ENCODE measurements around the gene TTC34. TPM values are rescaled to one million over a fixed set of nuclear protein-coding genes. Genes with fewer than 3 reads are reported as not detected.

TTC34 gene
- total and polyA plus RNA-seq, 2 of the 13 experiments (the other 11 are each of a cell fraction or from before 2014, with no cell fraction given): 0.07 to 0.11 TPM

DNA sequence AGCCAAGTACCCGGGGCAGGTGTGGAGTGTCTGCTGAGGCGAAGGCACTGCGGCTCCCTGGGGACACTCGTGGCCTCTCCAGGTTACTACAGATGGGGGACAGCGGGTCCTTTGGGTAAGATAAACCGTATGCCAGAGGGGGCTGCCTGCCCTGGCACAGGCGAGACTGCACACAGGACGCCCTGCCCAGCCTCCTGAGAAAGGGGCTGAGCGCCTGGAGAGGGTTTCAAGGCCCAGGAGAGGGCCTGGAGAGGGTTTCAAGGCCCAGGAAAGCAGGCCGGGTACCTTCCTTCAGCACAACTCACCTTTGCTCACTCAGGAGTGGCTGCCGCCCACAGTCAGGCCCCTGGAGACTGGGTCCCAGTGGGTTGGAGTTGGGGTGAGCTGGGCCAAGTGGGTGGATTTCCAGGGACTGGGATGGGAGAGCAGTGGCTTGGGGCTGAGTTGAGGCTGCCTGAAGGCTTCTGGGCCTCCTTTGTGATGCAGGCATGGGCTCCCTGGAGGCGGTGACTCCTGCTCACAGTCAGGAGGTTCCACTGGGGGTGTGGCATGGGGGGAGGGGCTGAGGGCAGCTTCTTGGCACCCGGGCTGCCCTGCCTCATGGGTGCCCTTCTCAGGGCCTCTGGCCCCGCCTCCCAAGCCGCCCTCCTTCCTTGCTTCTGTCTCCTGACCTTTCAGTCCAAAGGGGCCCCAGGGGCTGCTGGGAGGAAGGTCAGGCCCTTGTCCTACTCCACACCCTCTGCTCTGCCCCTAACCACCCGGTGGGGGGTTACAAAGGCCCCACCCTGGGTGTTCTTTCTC, 168.7 kb downstream of the TTC34 start, which contains the start of gene MMEL1:
TSS of gene MMEL1 (minus strand) at position 456 of the 801 bp plus-strand sequence. CDS start 3,532 bp downstream, outside the sequence.
- H3K9me3 ChIP-seq (ENCODE audit: low read length): peaks cover 7% of the 10 kb centered on the region; the same call in 1 of the 2 replicates
- FAIRE-seq: no peak
- ChIA-PET CTCF (ENCODE audit: low intra/inter-chr PET ratio, low total read pairs) (no interaction called here), POLR2A (interaction anchor here (1.1 to 2.0 kb wide), 2 partner anchors 47 to 77 kb away, joined by 4 to 11 read pairs; partner anchors contain the start of genes PRXL2B and TNFRSF14)
- WGBS (ENCODE audit: low lambda C conversion rate): 31% methylated on average over 11 of the region's 16 CpGs
- H3K9ac ChIP-seq (ENCODE audit: insufficient read depth, low read depth, low read length): no peak within 1 kb of the TSS
- no TSS peak for BruUV-seq (replicated peaks)
- H3K4me3 ChIP-seq (replicated peaks in 1 of 3; ENCODE audit: insufficient read depth in 1 of 3, low read depth in 2 of 3, low read length in 3 of 3): peak within 1 kb of the TSS in 1 of 3 experiments; percentile 42; a peak in 1 of 6 replicates
- H3K79me2 ChIP-seq (ENCODE audit: insufficient read depth, low read length): no peaks in the 10 kb centered on the region
- peaks cover 11 to 24% of the 10 kb centered on the region in 2 experiments; a peak in 4 of 5 replicates for H3K27me3 ChIP-seq (ENCODE audit: control insufficient read depth in 1 of 2, insufficient read depth in 2 of 2, low read length in 2 of 2)
- no peak within 1 kb of the TSS for H2AFZ ChIP-seq (ENCODE audit: low read length)
- no peaks in the 10 kb centered on the region for H3K36me3 ChIP-seq (replicated peaks in 1 of 2; ENCODE audit: control insufficient read depth in 1 of 2, insufficient read depth in 2 of 2, low read length in 2 of 2)
- intact Hi-C loops (cut with micrococcal nuclease; ENCODE audit: unreplicated experiment) (loop anchor here (5.0 to 10.0 kb wide), 2 partner anchors 48 to 75 kb away; partner anchors contain the start of genes PRXL2B and TNFRSF14), in situ Hi-C loops (cut with HindIII; ENCODE audit: extremely low pct_ligation_motif_present, low pct_unique_long_range_greater_than_20kb) (no loop called here)
- H4K20me1 ChIP-seq (ENCODE audit: insufficient read depth, low read length): 0 out of 2 replicates have a peak, but pooled peaks cover 2% of the 10 kb centered on the region
- H3K4me2 ChIP-seq (ENCODE audit: low read depth, low read length): peak within 1 kb of the TSS; percentile 66
- no peak within 1 kb of the TSS for H3K27ac ChIP-seq (ENCODE audit: extremely low read length, insufficient read depth, low read length)
- no peak for DNase-seq (ENCODE audit: low spot score)
- peaks cover 40% of the 10 kb centered on the region for H3K4me1 ChIP-seq (ENCODE audit: insufficient read depth, low read length)
- ATAC-seq: peak; percentile 21; the same call in 2 of the 3 replicates
- TF ChIP-seq ZNF850 (CRISPR knock-in tag; conservative IDR thresholded peaks at IDR 0.05) (no peak), THAP11 (CRISPR knock-in tag; IDR thresholded peaks at IDR 0.05) (0 out of 2 replicates have a peak, but pooled peaks have one; percentile 27), ZNF468 (CRISPR knock-in tag; IDR thresholded peaks at IDR 0.05) (no peak), NRL (CRISPR knock-in tag; IDR thresholded peaks at IDR 0.05; ENCODE audit: borderline replicate concordance) (no peak), DNMT1 (CRISPR knock-in tag; IDR thresholded peaks at IDR 0.05) (no peak), KLF16 (CRISPR knock-in tag; IDR thresholded peaks at IDR 0.05) (no peak), NR1H2 (CRISPR knock-in tag; IDR thresholded peaks at IDR 0.05; ENCODE audit: borderline replicate concordance, low read depth) (no peak), TCF7L2 (IDR thresholded peaks at IDR 0.05; ENCODE audit: low read depth, low read length) (no peak), ZNF136 (CRISPR knock-in tag; IDR thresholded peaks at IDR 0.05; ENCODE audit: low read depth) (no peak), ZNF143 (CRISPR knock-in tag; IDR thresholded peaks at IDR 0.05) (peak; percentile 73)
- TF ChIP-seq, protein P1, sequence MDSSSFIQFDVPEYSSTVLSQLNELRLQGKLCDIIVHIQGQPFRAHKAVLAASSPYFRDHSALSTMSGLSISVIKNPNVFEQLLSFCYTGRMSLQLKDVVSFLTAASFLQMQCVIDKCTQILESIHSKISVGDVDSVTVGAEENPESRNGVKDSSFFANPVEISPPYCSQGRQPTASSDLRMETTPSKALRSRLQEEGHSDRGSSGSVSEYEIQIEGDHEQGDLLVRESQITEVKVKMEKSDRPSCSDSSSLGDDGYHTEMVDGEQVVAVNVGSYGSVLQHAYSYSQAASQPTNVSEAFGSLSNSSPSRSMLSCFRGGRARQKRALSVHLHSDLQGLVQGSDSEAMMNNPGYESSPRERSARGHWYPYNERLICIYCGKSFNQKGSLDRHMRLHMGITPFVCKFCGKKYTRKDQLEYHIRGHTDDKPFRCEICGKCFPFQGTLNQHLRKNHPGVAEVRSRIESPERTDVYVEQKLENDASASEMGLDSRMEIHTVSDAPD (CRISPR knock-in tag; IDR thresholded peaks at IDR 0.05): no peak
- TF ChIP-seq, protein P2, sequence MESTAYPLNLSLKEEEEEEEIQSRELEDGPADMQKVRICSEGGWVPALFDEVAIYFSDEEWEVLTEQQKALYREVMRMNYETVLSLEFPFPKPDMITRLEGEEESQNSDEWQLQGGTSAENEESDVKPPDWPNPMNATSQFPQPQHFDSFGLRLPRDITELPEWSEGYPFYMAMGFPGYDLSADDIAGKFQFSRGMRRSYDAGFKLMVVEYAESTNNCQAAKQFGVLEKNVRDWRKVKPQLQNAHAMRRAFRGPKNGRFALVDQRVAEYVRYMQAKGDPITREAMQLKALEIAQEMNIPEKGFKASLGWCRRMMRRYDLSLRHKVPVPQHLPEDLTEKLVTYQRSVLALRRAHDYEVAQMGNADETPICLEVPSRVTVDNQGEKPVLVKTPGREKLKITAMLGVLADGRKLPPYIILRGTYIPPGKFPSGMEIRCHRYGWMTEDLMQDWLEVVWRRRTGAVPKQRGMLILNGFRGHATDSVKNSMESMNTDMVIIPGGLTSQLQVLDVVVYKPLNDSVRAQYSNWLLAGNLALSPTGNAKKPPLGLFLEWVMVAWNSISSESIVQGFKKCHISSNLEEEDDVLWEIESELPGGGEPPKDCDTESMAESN (CRISPR knock-in tag; conservative IDR thresholded peaks at IDR 0.05): no peak
- TF ChIP-seq, protein P3, sequence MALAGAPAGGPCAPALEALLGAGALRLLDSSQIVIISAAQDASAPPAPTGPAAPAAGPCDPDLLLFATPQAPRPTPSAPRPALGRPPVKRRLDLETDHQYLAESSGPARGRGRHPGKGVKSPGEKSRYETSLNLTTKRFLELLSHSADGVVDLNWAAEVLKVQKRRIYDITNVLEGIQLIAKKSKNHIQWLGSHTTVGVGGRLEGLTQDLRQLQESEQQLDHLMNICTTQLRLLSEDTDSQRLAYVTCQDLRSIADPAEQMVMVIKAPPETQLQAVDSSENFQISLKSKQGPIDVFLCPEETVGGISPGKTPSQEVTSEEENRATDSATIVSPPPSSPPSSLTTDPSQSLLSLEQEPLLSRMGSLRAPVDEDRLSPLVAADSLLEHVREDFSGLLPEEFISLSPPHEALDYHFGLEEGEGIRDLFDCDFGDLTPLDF (CRISPR knock-in tag; IDR thresholded peaks at IDR 0.05): no peak
- TF ChIP-seq, protein P4, sequence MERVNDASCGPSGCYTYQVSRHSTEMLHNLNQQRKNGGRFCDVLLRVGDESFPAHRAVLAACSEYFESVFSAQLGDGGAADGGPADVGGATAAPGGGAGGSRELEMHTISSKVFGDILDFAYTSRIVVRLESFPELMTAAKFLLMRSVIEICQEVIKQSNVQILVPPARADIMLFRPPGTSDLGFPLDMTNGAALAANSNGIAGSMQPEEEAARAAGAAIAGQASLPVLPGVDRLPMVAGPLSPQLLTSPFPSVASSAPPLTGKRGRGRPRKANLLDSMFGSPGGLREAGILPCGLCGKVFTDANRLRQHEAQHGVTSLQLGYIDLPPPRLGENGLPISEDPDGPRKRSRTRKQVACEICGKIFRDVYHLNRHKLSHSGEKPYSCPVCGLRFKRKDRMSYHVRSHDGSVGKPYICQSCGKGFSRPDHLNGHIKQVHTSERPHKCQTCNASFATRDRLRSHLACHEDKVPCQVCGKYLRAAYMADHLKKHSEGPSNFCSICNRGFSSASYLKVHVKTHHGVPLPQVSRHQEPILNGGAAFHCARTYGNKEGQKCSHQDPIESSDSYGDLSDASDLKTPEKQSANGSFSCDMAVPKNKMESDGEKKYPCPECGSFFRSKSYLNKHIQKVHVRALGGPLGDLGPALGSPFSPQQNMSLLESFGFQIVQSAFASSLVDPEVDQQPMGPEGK (CRISPR knock-in tag; IDR thresholded peaks at IDR 0.05): 0 out of 2 replicates have a peak, but pooled peaks have one; percentile 23
- TF ChIP-seq, protein P5, sequence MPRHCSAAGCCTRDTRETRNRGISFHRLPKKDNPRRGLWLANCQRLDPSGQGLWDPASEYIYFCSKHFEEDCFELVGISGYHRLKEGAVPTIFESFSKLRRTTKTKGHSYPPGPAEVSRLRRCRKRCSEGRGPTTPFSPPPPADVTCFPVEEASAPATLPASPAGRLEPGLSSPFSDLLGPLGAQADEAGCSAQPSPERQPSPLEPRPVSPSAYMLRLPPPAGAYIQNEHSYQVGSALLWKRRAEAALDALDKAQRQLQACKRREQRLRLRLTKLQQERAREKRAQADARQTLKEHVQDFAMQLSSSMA (CRISPR knock-in tag; IDR thresholded peaks at IDR 0.05): peak; percentile 99

Measured in HepG2 (cell line).